Erythroblast (primary cell): ENCODE data around the gene SCARF2.

Source experiments
- GATA1 ChIP-seq: IDR thresholded peaks from 2 replicates; pipeline ENCODE4 v1.6.1; 2011; ENCODE audit warnings: low read depth, mild to moderate bottlenecking, control low read depth, low read length, moderate library complexity
- POLR2A ChIP-seq: IDR thresholded peaks from 2 replicates; pipeline ENCODE4 v1.6.1; 2011; ENCODE audit warnings: mild to moderate bottlenecking, low read length

GRCh38 chr22:20405931-20406685, 31.5 kb downstream of the SCARF2 start:
- TF ChIP-seq POLR2A: no peak
- no peak for TF ChIP-seq GATA1
